Mucosa of descending colon (tissue), 3 donors: ENCODE results near the gene COL4A2. TPM values are rescaled to one million over a fixed set of nuclear protein-coding genes. Genes with fewer than 3 reads are reported as not detected.
A peak's percentile ranks its signal among the peaks of the same experiment; 100 is the strongest.

ENCODE experiments used
- ATAC-seq: fragments of 200-7000 bp; cut with Tn5 transposase; one replicate; pipeline ENCODE4 v1.9.1; 2020; ENCODE audit warnings: mild to moderate bottlenecking, moderate library complexity
- DNase-seq, 3 donors: peaks; one replicate each; pipeline ENCODE4 v3.0.0-alpha.2; 2020
- H3K36me3 ChIP-seq: fragments of 200-600 bp; one replicate; pipeline ENCODE4 v1.8.0; 2021; ENCODE audit warnings: low read depth, mild to moderate bottlenecking
- H3K4me1 ChIP-seq: fragments of 200-600 bp; one replicate; pipeline ENCODE4 v1.8.0; 2021; ENCODE audit warnings: low read depth, mild to moderate bottlenecking
- H3K4me3 ChIP-seq: fragments of 200-600 bp; one replicate; pipeline ENCODE4 v1.8.0; 2021; ENCODE audit warnings: mild to moderate bottlenecking
- H3K9me3 ChIP-seq: fragments of 200-600 bp; one replicate; pipeline ENCODE4 v1.8.0; 2021; ENCODE audit warnings: mild to moderate bottlenecking
- CTCF ChIP-seq: fragments of 200-600 bp; IDR thresholded peaks from one replicate; pipeline ENCODE4 v1.8.0; 2022; ENCODE audit warnings: antibody characterized with exemption, mild to moderate bottlenecking
- intact Hi-C, 2 donors: fragments of 100-400 bp; cut with DNase I in 1 of 2; cut with micrococcal nuclease in 1 of 2; formaldehyde crosslinking; loops; one replicate each; pipeline versions ENCODE4 v1.11.0 to v1.11.1; 2022; cut with DNase I, micrococcal nuclease
- total RNA-seq, 3 donors: library from RNA; stranded (reverse); fragmentation: NEBNext Ultra II Directional in 2 of 3; extraction: Animal tissue kit (Norgen Biotek cat#: 25700) in 2 of 3; gene quantifications; one replicate each; pipeline versions ENCODE4 v1.2.1 to v1.2.4, GENCODE V29; 2021 to 2023
- donor health status: DM: no; HTN: no; CAD: no; lungs with moderate emphysema.
- donor health status: DM: no; HTN: no; CAD: no.
- donor health status: DM: no; HTN: yes; CAD: no.

COL4A2 gene
- total RNA-seq, 3 donors from 2014 or later: 33.5 to 389 (median 74.2) TPM

GRCh38 chr13:110354715-110355473 lies 47.8 kb downstream of the COL4A2 start:
- no peak for TF ChIP-seq CTCF
- DNase-seq (no peak), ATAC-seq (peak; percentile 3)
- no peak overlapping the region for H3K4me3 ChIP-seq
- no peaks in the 10 kb centered on the region for H3K9me3 ChIP-seq
- intact Hi-C loops: no loop called here
- H3K4me1 ChIP-seq: peaks cover 24% of the 10 kb centered on the region
- no peaks in the 10 kb centered on the region for H3K36me3 ChIP-seq

GRCh38 chr13:110356362-110356761 lies 49.3 kb downstream of the COL4A2 start:
- TF ChIP-seq CTCF: no peak
- Histone ChIP-seq H3K9me3 (no peaks in the 10 kb centered on the region), H3K4me1 (peaks cover 24% of the 10 kb centered on the region), H3K36me3 (no peaks in the 10 kb centered on the region), H3K4me3 (no peak overlapping the region)
- ATAC-seq: no peak
- intact Hi-C loops: no loop called here
- no peak for DNase-seq

GRCh38 chr13:110358381-110358780 lies 51.3 kb downstream of the COL4A2 start:
- Histone ChIP-seq H3K9me3 (no peaks in the 10 kb centered on the region), H3K4me1 (peaks cover 17% of the 10 kb centered on the region), H3K36me3 (no peaks in the 10 kb centered on the region), H3K4me3 (no peak overlapping the region)
- DNase-seq: no peak
- no peak for TF ChIP-seq CTCF
- no peak for ATAC-seq
- intact Hi-C loops: no loop called here

GRCh38 chr13:110359840-110360301 lies 52.8 kb downstream of the COL4A2 start:
- TF ChIP-seq CTCF: no peak
- Histone ChIP-seq H3K4me1 (peaks cover 2% of the 10 kb centered on the region), H3K4me3 (no peak overlapping the region), H3K36me3 (no peaks in the 10 kb centered on the region), H3K9me3 (no peaks in the 10 kb centered on the region)
- no peak for DNase-seq
- peak; percentile 30 for ATAC-seq
- intact Hi-C loops: no loop called here

- DNase-seq (no peak), ATAC-seq (no peak)
- H3K36me3 ChIP-seq: no peaks in the 10 kb centered on the region
- intact Hi-C loops: no loop called here
- TF ChIP-seq CTCF: no peak
- H3K4me3 ChIP-seq: no peak overlapping the region
- no peaks in the 10 kb centered on the region for H3K4me1 ChIP-seq
- no peaks in the 10 kb centered on the region for H3K9me3 ChIP-seq
Measured at GRCh38 chr13:110360598-110360997, 53.5 kb downstream of the COL4A2 start.
